Neural cell (in vitro differentiated cells): ENCODE data around the gene MID1.

Experiments used
- CTCF ChIP-seq: fragments of 450-650 bp; IDR thresholded peaks from 2 replicates; pipeline ENCODE4 v1.5.1; 2014; ENCODE audit warnings: antibody characterized with exemption, mild to moderate bottlenecking, moderate library complexity; ENCODE audit not compliant: poor library complexity, severe bottlenecking
- EP300 ChIP-seq: fragments of 450-650 bp; conservative IDR thresholded peaks from 2 replicates; pipeline ENCODE4 v1.6.1; 2014; ENCODE audit warnings: antibody characterized with exemption, mild to moderate bottlenecking, moderate library complexity; ENCODE audit not compliant: poor library complexity, severe bottlenecking
- EZH2 ChIP-seq: fragments of 200-600, 300-800 bp; shearing (Covaris generic), sonication (generic); IDR thresholded peaks from 2 replicates; pipeline ENCODE4 v1.6.1; 2014; ENCODE audit warnings: antibody characterized with exemption, low read length, borderline replicate concordance, mild to moderate bottlenecking; ENCODE audit not compliant: insufficient read depth, poor library complexity, severe bottlenecking
- MXI1 ChIP-seq: fragments of 450-650 bp; conservative IDR thresholded peaks from 2 replicates; pipeline ENCODE4 v1.6.1; 2014; ENCODE audit warnings: antibody characterized with exemption, mild to moderate bottlenecking; ENCODE audit not compliant: poor library complexity, severe bottlenecking
- POLR2AphosphoS5 ChIP-seq: IDR thresholded peaks from 2 replicates; pipeline ENCODE4 v1.6.1; 2012
- RAD21 ChIP-seq: fragments of 450-650 bp; conservative IDR thresholded peaks from 2 replicates; pipeline ENCODE4 v1.6.1; 2014; ENCODE audit warnings: antibody characterized with exemption, mild to moderate bottlenecking, moderate library complexity
- REST ChIP-seq: IDR thresholded peaks from 2 replicates; pipeline ENCODE4 v1.6.1; 2012; ENCODE audit warnings: borderline replicate concordance
- SMC3 ChIP-seq: fragments of 450-650 bp; conservative IDR thresholded peaks from 2 replicates; pipeline ENCODE4 v1.6.1; 2014; ENCODE audit warnings: antibody characterized with exemption, mild to moderate bottlenecking, moderate library complexity; ENCODE audit not compliant: poor library complexity
- TAF1 ChIP-seq: IDR thresholded peaks from 2 replicates; pipeline ENCODE4 v1.6.1; 2012; ENCODE audit warnings: low read depth

- no peak for TF ChIP-seq EP300
- TF ChIP-seq RAD21, result no peak
- TF ChIP-seq POLR2AphosphoS5, result no peak
- no peak for TF ChIP-seq CTCF
- no peak for TF ChIP-seq TAF1
- no peak for TF ChIP-seq REST
- no peak for TF ChIP-seq EZH2
- no peak for TF ChIP-seq MXI1
- no peak for TF ChIP-seq SMC3
These were observed 219.1 kb downstream of the MID1 start for GRCh38 chrX:10401239-10401638.
